CD4-positive, alpha-beta T cell treated with Interleukin-4 for 1 hour (primary cell): Measurements from ENCODE around the gene CFAP61.
"Not testable (repeated sequence)": the region's sequence is repeated elsewhere in the genome, so short reads cannot be mapped to it uniquely, and the experiment has no call there.

Experiments used
- DNase-seq, 2 donors: peaks; one replicate each; pipeline ENCODE4 v3.0.0-alpha.2; 2020 to 2022

Gene CFAP61

GRCh38 chr20:20095114-20095872 lies 43.0 kb downstream of the CFAP61 start:
- no peak for DNase-seq

GRCh38 chr20:20096421-20096820 lies 44.1 kb downstream of the CFAP61 start:
- DNase-seq, result no peak

- DNase-seq, result no peak
These were observed 48.5 kb downstream of the CFAP61 start for GRCh38 chr20:20100881-20101280.

- DNase-seq, result no peak
These were observed 49.8 kb downstream of the CFAP61 start for GRCh38 chr20:20102163-20102562.

- no peak for DNase-seq
These were observed 50.5 kb downstream of the CFAP61 start for GRCh38 chr20:20102716-20103258.

- no peak for DNase-seq
These were observed 51.2 kb downstream of the CFAP61 start for GRCh38 chr20:20103486-20103885.

GRCh38 chr20:20123187-20123586 lies 70.9 kb downstream of the CFAP61 start:
- not testable (repeated sequence) for DNase-seq

GRCh38 chr20:20130399-20130798 lies 78.1 kb downstream of the CFAP61 start:
- DNase-seq, result peak in 1 of 2 donors; percentile 0

- DNase-seq, result no peak
These were observed 82.7 kb downstream of the CFAP61 start for GRCh38 chr20:20134941-20135575.

GRCh38 chr20:20136313-20136712 lies 84.0 kb downstream of the CFAP61 start:
- DNase-seq, result no peak

- DNase-seq, result no peak
These were observed 85.5 kb downstream of the CFAP61 start for GRCh38 chr20:20137851-20138250.

GRCh38 chr20:20138301-20139064 lies 86.2 kb downstream of the CFAP61 start:
- DNase-seq, result no peak

GRCh38 chr20:20139403-20139802 lies 87.1 kb downstream of the CFAP61 start:
- no peak for DNase-seq

GRCh38 chr20:20143165-20143564 lies 90.8 kb downstream of the CFAP61 start:
- no peak for DNase-seq

GRCh38 chr20:20143646-20144045 lies 91.3 kb downstream of the CFAP61 start:
- no peak for DNase-seq

GRCh38 chr20:20148779-20149178 lies 96.4 kb downstream of the CFAP61 start:
- no peak for DNase-seq

GRCh38 chr20:20150241-20150640 lies 97.9 kb downstream of the CFAP61 start:
- DNase-seq, result no peak

- no peak for DNase-seq
These were observed 108.2 kb downstream of the CFAP61 start for GRCh38 chr20:20160520-20160919.

- DNase-seq, result no peak
These were observed 109.3 kb downstream of the CFAP61 start for GRCh38 chr20:20161611-20162010.

- no peak for DNase-seq
These were observed 115.4 kb downstream of the CFAP61 start for GRCh38 chr20:20167698-20168097.

GRCh38 chr20:20173254-20173653 lies 120.9 kb downstream of the CFAP61 start:
- DNase-seq, result no peak

GRCh38 chr20:20174089-20174835 lies 121.9 kb downstream of the CFAP61 start:
- DNase-seq, result no peak

- DNase-seq, result peak; percentile 30 to 49
These were observed 129.0 kb downstream of the CFAP61 start for GRCh38 chr20:20181322-20181721.
